Loucy (cell line): ENCODE measurements around the gene DNAJC5G.

Experiments used
- H2AFZ ChIP-seq: fragments of 200-600 bp; sonication (generic); 2 replicates; pipeline ENCODE4 v1.6.0; 2016; ENCODE audit warnings: antibody characterized with exemption, mild to moderate bottlenecking, low read length, moderate library complexity
- H3F3A ChIP-seq: fragments of 200-600 bp; 2 replicates; pipeline ENCODE4 v1.6.0; 2016; ENCODE audit warnings: antibody characterized with exemption, low read depth, mild to moderate bottlenecking
- H3K27me3 ChIP-seq: fragments of 200-600 bp; sonication (generic); 2 replicates; pipeline ENCODE4 v1.6.1; 2014; ENCODE audit warnings: low read length, mild to moderate bottlenecking; ENCODE audit not compliant: insufficient read depth, poor library complexity, severe bottlenecking
- H3K36me3 ChIP-seq: fragments of 200-600 bp; sonication (generic); 2 replicates; pipeline ENCODE4 v1.6.1; 2016; ENCODE audit warnings: low read length; ENCODE audit not compliant: insufficient read depth
- H3K4me1 ChIP-seq: fragments of 200-600 bp; sonication (generic); 2 replicates; pipeline ENCODE4 v1.5.1; 2014; ENCODE audit warnings: low read length, mild to moderate bottlenecking; ENCODE audit not compliant: insufficient read depth, poor library complexity, severe bottlenecking
- H3K4me2 ChIP-seq: fragments of 200-600 bp; sonication (generic); 2 replicates; pipeline ENCODE4 v1.6.0; 2014; ENCODE audit warnings: antibody characterized with exemption, low read length, low read depth, mild to moderate bottlenecking; ENCODE audit not compliant: poor library complexity, severe bottlenecking
- H3K4me3 ChIP-seq: fragments of 200-600 bp; sonication (generic); 2 replicates; pipeline ENCODE4 v1.5.1; 2014; ENCODE audit warnings: low read length, mild to moderate bottlenecking, mixed read lengths; ENCODE audit not compliant: poor library complexity, severe bottlenecking
- H3K79me2 ChIP-seq: fragments of 200-600 bp; sonication (generic); 2 replicates; pipeline ENCODE4 v1.6.1; 2014; ENCODE audit warnings: low read length; ENCODE audit not compliant: insufficient read depth
- H3K9ac ChIP-seq: fragments of 200-600 bp; sonication (generic); 2 replicates; pipeline ENCODE4 v1.6.0; 2014; ENCODE audit warnings: mild to moderate bottlenecking, low read depth, low read length, moderate library complexity; ENCODE audit not compliant: poor library complexity, severe bottlenecking
- H3K9me2 ChIP-seq: fragments of 200-600 bp; sonication (generic); replicated peaks from 2 replicates; pipeline ENCODE4 v1.6.1; 2016; ENCODE audit warnings: low read depth, low read length, mixed read lengths
- H3K9me3 ChIP-seq: fragments of 200-600 bp; sonication (generic); 2 replicates; pipeline ENCODE4 v1.6.1; 2014; ENCODE audit warnings: mild to moderate bottlenecking, antibody characterized with exemption, low read length, low read depth; ENCODE audit not compliant: insufficient read depth
- H4K20me1 ChIP-seq: fragments of 200-600 bp; sonication (generic); 2 replicates; pipeline ENCODE4 v1.6.0; 2014; ENCODE audit warnings: antibody characterized with exemption, low read length, mild to moderate bottlenecking; ENCODE audit not compliant: insufficient read depth, poor library complexity, severe bottlenecking
- EZH2phosphoT487 ChIP-seq: fragments of 200-600 bp; IDR thresholded peaks from 2 replicates; pipeline ENCODE4 v1.6.1; 2018; ENCODE audit warnings: antibody characterized with exemption, mild to moderate bottlenecking, moderate library complexity, borderline replicate concordance
- TF ChIP-seq, protein P1 (sequence below): fragments of 200-600 bp; sonication (generic); conservative IDR thresholded peaks from 2 replicates; pipeline ENCODE4 v1.5.1; 2014; ENCODE audit warnings: mild to moderate bottlenecking, antibody characterized with exemption, low read length

Gene DNAJC5G

DNA sequence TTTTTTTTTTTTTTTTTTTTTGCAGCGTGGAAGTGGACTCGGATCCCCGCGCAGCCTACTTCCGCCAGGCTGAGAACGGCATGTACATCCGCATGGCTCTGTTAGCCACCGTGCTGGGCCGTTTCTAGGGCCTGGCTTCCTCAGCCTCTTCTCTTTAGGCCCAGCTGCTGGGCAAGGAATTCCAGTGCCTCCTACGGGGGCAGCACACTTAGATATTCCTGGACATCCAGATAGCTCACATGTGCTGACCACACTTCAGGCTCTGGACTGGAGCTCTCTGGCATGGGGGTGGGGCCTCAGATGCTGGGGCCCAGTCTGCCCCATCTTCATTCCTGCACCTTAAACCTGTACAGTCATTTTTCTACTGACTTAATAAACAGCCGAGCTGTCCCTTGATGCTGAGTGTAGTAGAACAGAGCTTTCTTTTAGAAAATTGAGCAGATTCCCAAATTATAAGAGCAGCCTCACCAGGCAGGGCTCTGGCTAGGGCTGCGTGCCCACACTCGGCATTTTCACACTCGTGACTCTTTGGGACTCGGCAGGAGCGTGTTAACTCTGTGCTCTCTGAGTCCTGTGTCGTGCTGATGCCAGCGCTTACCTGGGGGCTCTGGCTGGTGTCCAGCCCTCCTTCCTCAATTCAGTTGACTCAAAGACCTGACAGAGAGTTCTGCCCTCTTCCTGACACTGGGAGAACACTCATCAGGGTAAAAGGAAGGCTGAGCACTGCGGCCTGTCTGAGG, 31.7 kb upstream of the DNAJC5G start:
- H3K4me3 ChIP-seq: no peak overlapping the region
- H3K27me3 ChIP-seq: no peaks in the 10 kb centered on the region
- peaks cover 8% of the 10 kb centered on the region for H3K4me1 ChIP-seq
- no peaks in the 10 kb centered on the region for H3K9me2 ChIP-seq
- peaks cover 61% of the 10 kb centered on the region; the same call in 1 of the 2 replicates for H3K36me3 ChIP-seq
- no peak overlapping the region for H3K9ac ChIP-seq
- H3K9me3 ChIP-seq: no peaks in the 10 kb centered on the region
- H4K20me1 ChIP-seq: no peaks in the 10 kb centered on the region
- TF ChIP-seq EZH2phosphoT487: no peak
- TF ChIP-seq, protein P1, sequence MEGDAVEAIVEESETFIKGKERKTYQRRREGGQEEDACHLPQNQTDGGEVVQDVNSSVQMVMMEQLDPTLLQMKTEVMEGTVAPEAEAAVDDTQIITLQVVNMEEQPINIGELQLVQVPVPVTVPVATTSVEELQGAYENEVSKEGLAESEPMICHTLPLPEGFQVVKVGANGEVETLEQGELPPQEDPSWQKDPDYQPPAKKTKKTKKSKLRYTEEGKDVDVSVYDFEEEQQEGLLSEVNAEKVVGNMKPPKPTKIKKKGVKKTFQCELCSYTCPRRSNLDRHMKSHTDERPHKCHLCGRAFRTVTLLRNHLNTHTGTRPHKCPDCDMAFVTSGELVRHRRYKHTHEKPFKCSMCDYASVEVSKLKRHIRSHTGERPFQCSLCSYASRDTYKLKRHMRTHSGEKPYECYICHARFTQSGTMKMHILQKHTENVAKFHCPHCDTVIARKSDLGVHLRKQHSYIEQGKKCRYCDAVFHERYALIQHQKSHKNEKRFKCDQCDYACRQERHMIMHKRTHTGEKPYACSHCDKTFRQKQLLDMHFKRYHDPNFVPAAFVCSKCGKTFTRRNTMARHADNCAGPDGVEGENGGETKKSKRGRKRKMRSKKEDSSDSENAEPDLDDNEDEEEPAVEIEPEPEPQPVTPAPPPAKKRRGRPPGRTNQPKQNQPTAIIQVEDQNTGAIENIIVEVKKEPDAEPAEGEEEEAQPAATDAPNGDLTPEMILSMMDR: no peak
- no peak overlapping the region for H3K4me2 ChIP-seq
- H3K79me2 ChIP-seq: no peaks in the 10 kb centered on the region
- H3F3A ChIP-seq: no peaks in the 10 kb centered on the region
- no peak overlapping the region for H2AFZ ChIP-seq

DNA sequence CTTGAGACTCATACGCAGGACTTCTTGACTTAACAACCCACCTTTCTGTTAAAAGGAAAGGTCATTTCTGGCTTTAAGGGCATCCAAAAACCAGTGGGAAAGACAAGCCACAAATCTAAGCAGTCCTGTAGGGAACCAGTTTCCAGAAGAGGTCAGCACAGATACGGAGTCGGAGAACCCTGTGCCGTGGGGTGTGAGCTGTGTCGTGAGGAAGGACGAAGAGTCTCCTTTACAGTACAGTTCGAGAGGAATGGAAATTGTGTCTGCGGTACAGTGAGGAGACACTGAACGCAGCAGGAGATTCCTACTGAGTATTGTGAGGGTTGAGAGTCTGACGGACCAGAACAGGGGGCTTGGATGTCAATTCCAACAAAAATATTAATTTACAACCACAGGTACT, 30.1 kb upstream of the DNAJC5G start:
- no peaks in the 10 kb centered on the region for H3K9me2 ChIP-seq
- H3K4me3 ChIP-seq: no peak overlapping the region
- no peak for TF ChIP-seq EZH2phosphoT487
- TF ChIP-seq, protein P1: no peak
- H3K9ac ChIP-seq: no peak overlapping the region
- no peaks in the 10 kb centered on the region for H3K79me2 ChIP-seq
- H3F3A ChIP-seq: no peaks in the 10 kb centered on the region
- H3K4me1 ChIP-seq: peaks cover 8% of the 10 kb centered on the region
- H4K20me1 ChIP-seq: no peaks in the 10 kb centered on the region
- H3K4me2 ChIP-seq: no peak overlapping the region
- peaks cover 46% of the 10 kb centered on the region; the same call in 1 of the 2 replicates for H3K36me3 ChIP-seq
- no peak overlapping the region for H2AFZ ChIP-seq
- H3K27me3 ChIP-seq: no peaks in the 10 kb centered on the region
- H3K9me3 ChIP-seq: no peaks in the 10 kb centered on the region

DNA sequence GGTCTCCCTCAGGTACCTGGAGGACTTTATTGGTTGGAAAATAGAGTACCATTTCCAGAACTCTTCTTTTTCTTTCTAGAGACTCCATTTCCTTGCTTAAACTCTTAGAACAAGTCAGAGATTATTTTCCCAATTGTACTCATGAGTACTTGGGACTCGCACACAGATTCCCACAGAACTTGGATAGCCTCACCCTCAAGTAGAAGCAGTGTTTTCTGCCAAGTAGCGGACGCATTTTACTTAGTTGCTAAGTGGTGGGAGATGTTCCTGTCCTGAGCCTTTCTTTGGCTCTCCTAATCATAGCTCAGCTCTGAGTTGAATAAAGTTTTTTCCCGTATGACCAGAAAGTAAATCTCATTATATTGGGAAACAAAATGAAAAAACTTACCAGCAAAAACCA, 29.6 kb upstream of the DNAJC5G start:
- Histone ChIP-seq H3K9ac (no peak overlapping the region), H3K4me2 (no peak overlapping the region), H3K9me3 (no peaks in the 10 kb centered on the region), H3K79me2 (no peaks in the 10 kb centered on the region), H3K9me2 (no peaks in the 10 kb centered on the region), H3K4me1 (peaks cover 8% of the 10 kb centered on the region), H3K4me3 (no peak overlapping the region), H3F3A (no peaks in the 10 kb centered on the region), H3K36me3 (peaks cover 41% of the 10 kb centered on the region; the same call in 1 of the 2 replicates), H3K27me3 (no peaks in the 10 kb centered on the region), H2AFZ (no peak overlapping the region), H4K20me1 (no peaks in the 10 kb centered on the region)
- no peak for TF ChIP-seq EZH2phosphoT487
- TF ChIP-seq, protein P1: no peak
